ENCODE measurements around the gene CSNK2A3. TPM values are rescaled to one million over a fixed set of nuclear protein-coding genes. Genes with fewer than 3 reads are reported as not detected.

The CSNK2A3 gene
- total and polyA plus RNA-seq, 2 donors (not counting 1 experiment from before 2014, with no cell fraction given) = 0.15 to 0.32 TPM

DNA sequence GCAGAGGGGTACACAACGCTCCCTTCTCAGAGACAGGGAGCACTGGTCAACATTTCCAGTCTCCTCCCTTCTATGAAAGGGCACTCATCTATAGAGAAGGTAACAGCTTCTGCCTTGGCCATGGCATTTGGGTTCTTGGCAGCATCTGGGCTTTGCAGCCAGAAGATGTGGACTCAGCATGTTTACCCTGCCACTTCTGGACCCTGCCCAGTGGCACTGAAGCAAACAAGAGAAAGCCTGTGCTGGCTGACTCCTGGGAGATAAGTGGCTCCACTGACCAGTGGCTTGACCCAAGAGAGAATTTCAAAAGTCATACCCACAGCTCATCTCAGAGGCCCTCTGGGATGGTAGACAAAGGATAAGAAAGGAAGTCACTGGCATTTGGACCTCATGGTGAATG lies 8.0 kb downstream of the CSNK2A3 start:
- H4K20me1 ChIP-seq (ENCODE audit: control insufficient read depth, insufficient read depth, low read length, poor library complexity, severe bottlenecking) = no peaks in the 10 kb centered on the region
- H3K36me3 ChIP-seq (replicated peaks in 1 of 2; ENCODE audit: control extremely low read depth in 1 of 2, control insufficient read depth in 1 of 2, extremely low read depth in 1 of 2, insufficient read depth in 2 of 2, low read length in 1 of 2) = no peaks in the 10 kb centered on the region
- CTCF ChIA-PET = no interaction called here
- H3K9me3 ChIP-seq (ENCODE audit: control extremely low read depth in 1 of 3, control insufficient read depth in 2 of 3, insufficient read depth in 1 of 3, low read length in 2 of 3) = no peaks in the 10 kb centered on the region
- 86% methylated on average over 1 of the region's 1 CpG for WGBS (ENCODE audit: insufficient coverage)
- no peaks in the 10 kb centered on the region for H3K27me3 Mint-ChIP-seq
- H3K27ac ChIP-seq (ENCODE audit: low read length in 2 of 2) = no peak overlapping the region
- intact Hi-C loops (cut with micrococcal nuclease) = no loop called here
- no peaks in the 10 kb centered on the region for H3K27me3 ChIP-seq (replicated peaks in 1 of 4; ENCODE audit: control extremely low read depth in 1 of 4, control insufficient read depth in 3 of 4, insufficient read depth in 4 of 4, low read length in 3 of 4)
- H3K4me3 ChIP-seq (ENCODE audit: control extremely low read depth in 1 of 5, extremely low read depth in 1 of 5, insufficient read depth in 1 of 5, low read depth in 2 of 5, low read length in 4 of 5) = no peak overlapping the region
- H3K4me1 ChIP-seq (ENCODE audit: control insufficient read depth in 2 of 2, insufficient read depth in 2 of 2, low read length in 2 of 2) = no peaks in the 10 kb centered on the region
- H2AFZ ChIP-seq (ENCODE audit: insufficient read depth, low read depth, low read length, poor library complexity, severe bottlenecking) = no peak overlapping the region
- H3K27ac Mint-ChIP-seq = no peak overlapping the region
- H3K9ac ChIP-seq (ENCODE audit: low read length) = no peak overlapping the region
- H3K9me3 Mint-ChIP-seq (ENCODE audit: insufficient read depth) = no peaks in the 10 kb centered on the region
- no peak for TF ChIP-seq EZH2 (IDR thresholded peaks at IDR 0.05; ENCODE audit: borderline replicate concordance, insufficient read depth, low read depth, low read length, poor library complexity, severe bottlenecking)
- TF ChIP-seq, protein P1, sequence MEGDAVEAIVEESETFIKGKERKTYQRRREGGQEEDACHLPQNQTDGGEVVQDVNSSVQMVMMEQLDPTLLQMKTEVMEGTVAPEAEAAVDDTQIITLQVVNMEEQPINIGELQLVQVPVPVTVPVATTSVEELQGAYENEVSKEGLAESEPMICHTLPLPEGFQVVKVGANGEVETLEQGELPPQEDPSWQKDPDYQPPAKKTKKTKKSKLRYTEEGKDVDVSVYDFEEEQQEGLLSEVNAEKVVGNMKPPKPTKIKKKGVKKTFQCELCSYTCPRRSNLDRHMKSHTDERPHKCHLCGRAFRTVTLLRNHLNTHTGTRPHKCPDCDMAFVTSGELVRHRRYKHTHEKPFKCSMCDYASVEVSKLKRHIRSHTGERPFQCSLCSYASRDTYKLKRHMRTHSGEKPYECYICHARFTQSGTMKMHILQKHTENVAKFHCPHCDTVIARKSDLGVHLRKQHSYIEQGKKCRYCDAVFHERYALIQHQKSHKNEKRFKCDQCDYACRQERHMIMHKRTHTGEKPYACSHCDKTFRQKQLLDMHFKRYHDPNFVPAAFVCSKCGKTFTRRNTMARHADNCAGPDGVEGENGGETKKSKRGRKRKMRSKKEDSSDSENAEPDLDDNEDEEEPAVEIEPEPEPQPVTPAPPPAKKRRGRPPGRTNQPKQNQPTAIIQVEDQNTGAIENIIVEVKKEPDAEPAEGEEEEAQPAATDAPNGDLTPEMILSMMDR (IDR thresholded peaks at IDR 0.05) = no peak
- H3K4me2 ChIP-seq (replicated peaks; ENCODE audit: low read depth, low read length, poor library complexity, severe bottlenecking) = no peak overlapping the region
- POLR2A ChIA-PET = no interaction called here
- no peak for ATAC-seq (ENCODE audit: low read depth)
- DNase-seq = no peak
- no peaks in the 10 kb centered on the region for H3K79me2 ChIP-seq (ENCODE audit: control insufficient read depth, insufficient read depth, low read length)
- no peaks in the 10 kb centered on the region for H3K4me1 Mint-ChIP-seq
- no peak overlapping the region for H3K4me3 Mint-ChIP-seq

DNA sequence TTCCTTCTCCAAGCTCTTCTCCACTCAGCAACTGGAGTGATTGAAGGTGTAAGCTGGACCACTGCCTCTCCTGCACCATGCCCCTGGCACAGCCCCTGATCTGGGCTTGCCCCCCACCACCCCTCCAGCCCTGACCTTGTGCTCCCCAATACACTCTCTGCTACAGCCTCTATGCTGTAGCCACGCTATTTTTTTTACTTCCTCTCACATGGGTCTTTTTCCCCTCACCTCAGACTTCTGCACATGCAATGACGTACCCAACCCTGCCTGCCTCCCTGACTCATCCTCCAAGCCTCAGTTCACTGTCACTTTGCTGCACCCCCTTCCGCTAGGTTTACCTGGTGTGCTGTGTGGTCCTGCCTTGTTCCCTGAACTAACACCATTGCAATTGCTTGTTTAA lies 9.0 kb downstream of the CSNK2A3 start:
- no peak for TF ChIP-seq EZH2 (IDR thresholded peaks at IDR 0.05; ENCODE audit: borderline replicate concordance, insufficient read depth, low read depth, low read length, poor library complexity, severe bottlenecking)
- TF ChIP-seq, protein P1 (IDR thresholded peaks at IDR 0.05) = no peak
- no peaks in the 10 kb centered on the region for H3K9me3 Mint-ChIP-seq (ENCODE audit: insufficient read depth)
- H3K27ac ChIP-seq (ENCODE audit: low read length in 2 of 2) = no peak overlapping the region
- H2AFZ ChIP-seq (ENCODE audit: insufficient read depth, low read depth, low read length, poor library complexity, severe bottlenecking) = no peak overlapping the region
- H3K9ac ChIP-seq (ENCODE audit: low read length) = no peak overlapping the region
- H3K4me2 ChIP-seq (replicated peaks; ENCODE audit: low read depth, low read length, poor library complexity, severe bottlenecking) = no peak overlapping the region
- H3K27ac Mint-ChIP-seq = no peak overlapping the region
- H3K4me1 ChIP-seq (ENCODE audit: control insufficient read depth in 2 of 2, insufficient read depth in 2 of 2, low read length in 2 of 2) = no peaks in the 10 kb centered on the region
- H3K27me3 ChIP-seq (replicated peaks in 1 of 4; ENCODE audit: control extremely low read depth in 1 of 4, control insufficient read depth in 3 of 4, insufficient read depth in 4 of 4, low read length in 3 of 4) = no peaks in the 10 kb centered on the region
- H3K27me3 Mint-ChIP-seq = no peaks in the 10 kb centered on the region
- intact Hi-C loops (cut with micrococcal nuclease) = no loop called here
- CTCF ChIA-PET = no interaction called here
- no peak overlapping the region for H3K4me3 ChIP-seq (ENCODE audit: control extremely low read depth in 1 of 5, extremely low read depth in 1 of 5, insufficient read depth in 1 of 5, low read depth in 2 of 5, low read length in 4 of 5)
- H3K79me2 ChIP-seq (ENCODE audit: control insufficient read depth, insufficient read depth, low read length) = no peaks in the 10 kb centered on the region
- ATAC-seq (ENCODE audit: low read depth) = no peak
- POLR2A ChIA-PET = no interaction called here
- no peaks in the 10 kb centered on the region for H3K4me1 Mint-ChIP-seq
- no peak for DNase-seq
- H3K4me3 Mint-ChIP-seq = no peak overlapping the region
- H3K36me3 ChIP-seq (replicated peaks in 1 of 2; ENCODE audit: control extremely low read depth in 1 of 2, control insufficient read depth in 1 of 2, extremely low read depth in 1 of 2, insufficient read depth in 2 of 2, low read length in 1 of 2) = no peaks in the 10 kb centered on the region
- H3K9me3 ChIP-seq (ENCODE audit: control extremely low read depth in 1 of 3, control insufficient read depth in 2 of 3, insufficient read depth in 1 of 3, low read length in 2 of 3) = no peaks in the 10 kb centered on the region
- H4K20me1 ChIP-seq (ENCODE audit: control insufficient read depth, insufficient read depth, low read length, poor library complexity, severe bottlenecking) = no peaks in the 10 kb centered on the region
- WGBS (ENCODE audit: insufficient coverage) = 41% methylated on average over 3 of the region's 3 CpGs

Measured in B cell (primary cell).